A673 (cell line): ENCODE results near the gene PLIN4.
"Not testable (repeated sequence)": the region's sequence is repeated elsewhere in the genome, so short reads cannot be mapped to it uniquely, and the experiment has no call there.

Source experiments
- CTCF ChIP-seq: fragments of 300-800, 200-600 bp; sonication (generic); conservative IDR thresholded peaks from 2 replicates; pipeline ENCODE4 v1.5.1; 2017; ENCODE audit warnings: low read depth, mild to moderate bottlenecking, antibody characterized with exemption, low read length, moderate library complexity, mixed read lengths
- EZH2 ChIP-seq: fragments of 200-600 bp; sonication (generic); IDR thresholded peaks from 2 replicates; pipeline ENCODE4 v1.6.1; 2017; ENCODE audit warnings: borderline replicate concordance, low read depth, mild to moderate bottlenecking, mixed read lengths, antibody characterized with exemption, low read length; ENCODE audit not compliant: poor library complexity, severe bottlenecking

GRCh38 chr19:4527377-4527776 lies 9.1 kb upstream of the PLIN4 start:
- not testable (repeated sequence) for TF ChIP-seq CTCF, EZH2
